Breast epithelium (tissue), 3 donors: Measurements from ENCODE around the gene OR10X1.

Experiments used
- POLR2A ChIP-seq: fragments of 450-650 bp; IDR thresholded peaks from one replicate; pipeline ENCODE4 v1.6.1; 2016; ENCODE audit warnings: antibody characterized with exemption, mild to moderate bottlenecking, moderate library complexity
- TF ChIP-seq, protein P1 (sequence below), 3 donors: fragments of 450-650 bp; IDR thresholded peaks; one replicate each; pipeline ENCODE4 v1.5.1; 2016 to 2017; ENCODE audit warnings: antibody characterized with exemption in 3 of 3, mild to moderate bottlenecking in 3 of 3, moderate library complexity in 3 of 3

- TF ChIP-seq, protein P1, sequence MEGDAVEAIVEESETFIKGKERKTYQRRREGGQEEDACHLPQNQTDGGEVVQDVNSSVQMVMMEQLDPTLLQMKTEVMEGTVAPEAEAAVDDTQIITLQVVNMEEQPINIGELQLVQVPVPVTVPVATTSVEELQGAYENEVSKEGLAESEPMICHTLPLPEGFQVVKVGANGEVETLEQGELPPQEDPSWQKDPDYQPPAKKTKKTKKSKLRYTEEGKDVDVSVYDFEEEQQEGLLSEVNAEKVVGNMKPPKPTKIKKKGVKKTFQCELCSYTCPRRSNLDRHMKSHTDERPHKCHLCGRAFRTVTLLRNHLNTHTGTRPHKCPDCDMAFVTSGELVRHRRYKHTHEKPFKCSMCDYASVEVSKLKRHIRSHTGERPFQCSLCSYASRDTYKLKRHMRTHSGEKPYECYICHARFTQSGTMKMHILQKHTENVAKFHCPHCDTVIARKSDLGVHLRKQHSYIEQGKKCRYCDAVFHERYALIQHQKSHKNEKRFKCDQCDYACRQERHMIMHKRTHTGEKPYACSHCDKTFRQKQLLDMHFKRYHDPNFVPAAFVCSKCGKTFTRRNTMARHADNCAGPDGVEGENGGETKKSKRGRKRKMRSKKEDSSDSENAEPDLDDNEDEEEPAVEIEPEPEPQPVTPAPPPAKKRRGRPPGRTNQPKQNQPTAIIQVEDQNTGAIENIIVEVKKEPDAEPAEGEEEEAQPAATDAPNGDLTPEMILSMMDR (IDR thresholded peaks at IDR 0.05), result no peak
- TF ChIP-seq POLR2A, result no peak
These were observed 9.2 kb downstream of the OR10X1 start, which contains the start of gene OR6P1 for GRCh38 chr1:158570480-158570879.
